ENCODE results near the gene PI4K2B. TPM values are rescaled to one million over a fixed set of nuclear protein-coding genes. Genes with fewer than 3 reads are reported as not detected.
"Not testable (repeated sequence)": the region's sequence is repeated elsewhere in the genome, so short reads cannot be mapped to it uniquely, and the experiment has no call there.

The PI4K2B gene
- 12.5 TPM for total RNA-seq

DNA sequence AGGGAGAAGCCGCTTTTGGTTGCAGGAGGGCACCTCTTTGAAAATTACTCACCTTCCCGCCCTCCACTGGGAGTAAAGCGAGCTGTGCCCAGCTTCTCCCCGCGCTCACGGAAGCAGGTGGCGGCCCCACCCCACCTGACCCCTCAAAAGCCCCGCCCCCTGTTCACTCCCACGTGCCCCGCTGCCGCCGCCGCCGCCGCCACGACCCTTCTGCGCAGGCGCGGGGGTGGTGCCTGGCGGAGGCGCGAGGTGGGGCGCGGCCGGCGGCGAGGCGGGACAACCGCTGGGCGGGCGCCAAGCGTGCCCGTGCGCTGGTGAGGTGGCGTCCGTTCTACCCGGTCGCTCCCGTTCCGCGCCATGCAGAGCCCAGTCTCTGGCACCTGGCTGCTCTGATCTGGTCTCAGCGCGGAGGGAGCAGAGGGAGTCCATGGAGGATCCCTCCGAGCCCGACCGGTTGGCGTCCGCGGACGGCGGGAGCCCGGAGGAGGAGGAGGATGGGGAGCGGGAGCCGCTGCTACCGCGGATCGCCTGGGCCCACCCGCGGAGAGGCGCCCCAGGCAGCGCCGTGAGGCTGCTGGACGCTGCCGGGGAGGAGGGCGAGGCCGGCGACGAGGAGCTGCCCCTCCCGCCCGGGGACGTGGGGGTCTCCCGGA, at the start of gene PI4K2B:
TSS of gene PI4K2B (plus strand) at position 297 of the 653 bp plus-strand sequence. CDS start at position 428, 131 bp downstream.
- peak; percentile 90 for DNase-seq (ENCODE audit: low spot score)

DNA sequence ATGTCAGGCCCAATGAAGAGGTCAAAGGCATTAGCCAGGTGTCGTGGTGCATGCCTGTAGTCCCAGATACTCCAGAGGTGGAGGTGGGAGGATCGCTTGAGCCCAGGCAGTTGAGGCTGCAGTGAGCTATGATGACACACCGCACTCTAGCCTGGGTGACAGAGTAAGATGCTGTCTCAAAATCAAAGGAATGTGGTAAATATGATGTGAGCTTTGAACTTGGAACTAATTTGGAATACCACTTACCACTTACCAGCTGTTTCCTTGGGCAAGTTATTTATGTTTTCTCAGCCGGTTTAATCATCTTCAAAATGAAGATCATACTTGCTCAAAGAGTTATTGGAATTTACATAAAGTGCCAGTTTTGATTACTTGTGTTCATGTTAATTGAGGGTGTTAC, 49.8 kb upstream of the PI4K2B start:
- DNase-seq (ENCODE audit: low spot score), result no peak

DNA sequence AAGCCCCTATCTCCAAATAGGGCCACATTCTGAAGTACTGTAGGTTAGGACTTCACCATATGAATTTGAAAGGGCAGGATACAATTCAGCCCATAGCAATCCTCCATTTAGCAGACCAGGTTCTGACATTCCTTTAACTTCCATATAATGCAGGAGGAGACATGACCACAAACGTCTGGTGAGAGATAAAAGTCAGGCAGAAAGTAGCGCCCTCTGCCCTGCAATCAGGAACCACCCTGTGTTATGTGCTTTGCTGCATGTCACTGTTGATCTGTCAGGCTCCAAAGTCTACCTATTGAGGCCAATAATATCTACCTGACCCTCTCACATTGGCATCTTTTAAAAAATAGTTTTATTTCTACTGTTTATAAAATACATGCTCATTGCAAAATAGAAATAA, 43.4 kb upstream of the PI4K2B start:
- no peak for DNase-seq (ENCODE audit: low spot score)

DNA sequence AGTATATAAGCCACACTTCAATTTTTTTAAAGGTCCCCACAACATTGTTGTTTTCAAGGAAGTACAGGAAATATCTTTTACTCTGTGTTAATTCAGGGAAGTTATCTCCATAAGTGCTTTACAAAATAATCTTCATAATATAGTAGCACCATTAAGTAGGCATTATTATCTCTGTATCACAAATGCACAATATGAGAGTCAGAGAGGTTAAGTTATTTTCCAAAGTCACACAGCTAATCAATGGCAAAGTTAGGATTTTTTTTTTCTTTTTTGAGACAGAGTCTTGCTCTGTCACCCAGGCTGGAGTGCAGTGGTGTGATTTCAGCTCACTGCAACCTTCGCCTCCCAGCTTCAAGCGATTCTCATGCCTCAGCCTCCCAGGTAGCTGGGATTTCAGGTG, 35.1 kb upstream of the PI4K2B start:
- DNase-seq (ENCODE audit: low spot score), result no peak

DNA sequence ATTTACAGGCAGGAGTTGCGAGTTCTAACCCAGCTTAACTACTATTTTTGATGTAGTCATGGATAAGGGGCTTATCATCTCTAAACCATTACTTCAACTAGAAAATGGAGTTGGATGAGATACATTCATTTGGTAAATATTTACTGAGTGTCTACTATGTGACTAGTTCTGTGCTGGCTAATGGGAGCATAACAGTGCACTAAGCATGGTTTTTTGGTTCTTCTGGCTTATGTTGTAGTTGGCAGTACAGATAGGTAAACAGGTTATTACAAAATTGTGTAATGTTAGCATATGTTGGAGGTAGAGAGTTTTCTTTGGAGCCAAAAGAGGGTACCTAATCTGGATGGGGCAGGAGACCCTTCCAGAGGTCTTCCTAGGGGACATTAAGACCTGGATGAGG, 25.8 kb upstream of the PI4K2B start:
- no peak for DNase-seq (ENCODE audit: low spot score)

DNA sequence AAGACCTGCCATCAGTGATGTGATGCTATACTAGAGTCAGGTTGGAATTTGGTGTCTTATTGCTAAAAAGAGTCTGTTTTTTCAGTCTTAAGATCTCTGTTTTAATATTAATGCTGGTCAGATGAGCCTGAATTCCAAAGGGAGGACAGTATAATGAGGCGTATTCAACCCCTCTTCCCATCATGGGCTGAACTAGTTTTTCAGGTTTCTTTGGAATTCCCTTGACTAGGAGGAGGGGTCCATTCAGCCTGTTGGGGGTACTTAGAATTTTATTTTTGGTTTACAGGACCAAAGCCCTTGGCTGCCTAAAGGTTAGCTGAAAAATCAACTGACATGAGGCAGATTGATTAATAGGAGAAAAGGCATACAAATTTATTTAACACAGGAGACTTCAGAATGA, 24.1 kb upstream of the PI4K2B start:
- DNase-seq (ENCODE audit: low spot score), result no peak

DNA sequence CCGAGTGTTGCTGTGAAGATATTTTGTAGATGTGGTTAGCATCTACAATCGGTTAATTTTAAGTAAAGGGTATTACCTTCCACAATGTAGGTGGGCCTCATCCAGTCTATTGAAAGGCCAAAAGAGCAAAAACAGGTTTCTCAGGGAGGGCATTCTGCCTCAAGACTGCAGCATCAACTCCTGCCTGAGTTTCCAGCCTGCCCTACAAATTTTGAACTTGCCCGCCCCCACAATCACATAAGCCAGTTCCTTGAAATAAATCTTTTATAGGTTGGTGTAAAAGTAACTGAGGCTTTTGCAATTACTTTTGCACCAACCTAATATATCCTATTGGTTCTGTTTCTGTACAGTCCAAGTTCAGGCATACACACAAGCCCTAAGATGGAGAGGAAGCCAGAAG, 22.1 kb upstream of the PI4K2B start:
- DNase-seq (ENCODE audit: low spot score), result no peak

DNA sequence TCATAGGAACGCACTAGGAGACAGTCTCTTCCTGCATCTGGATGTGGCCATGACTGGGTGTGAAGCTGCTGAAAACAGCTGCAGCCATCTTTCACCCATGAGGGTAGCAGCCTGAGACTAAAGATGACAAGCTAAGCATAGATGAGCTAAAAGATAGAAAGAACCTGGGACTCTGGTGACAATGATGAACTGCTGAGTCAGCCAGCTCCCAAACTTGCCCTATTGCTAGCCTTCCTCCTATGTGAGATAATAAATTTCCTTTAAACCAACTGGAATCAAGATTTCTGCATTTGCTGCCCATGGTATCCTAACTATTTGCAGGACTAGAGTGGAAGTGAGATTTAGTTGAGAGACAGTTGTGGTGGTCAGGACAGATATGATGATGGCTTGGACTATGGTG, 21.0 kb upstream of the PI4K2B start:
- DNase-seq (ENCODE audit: low spot score), result no peak

DNA sequence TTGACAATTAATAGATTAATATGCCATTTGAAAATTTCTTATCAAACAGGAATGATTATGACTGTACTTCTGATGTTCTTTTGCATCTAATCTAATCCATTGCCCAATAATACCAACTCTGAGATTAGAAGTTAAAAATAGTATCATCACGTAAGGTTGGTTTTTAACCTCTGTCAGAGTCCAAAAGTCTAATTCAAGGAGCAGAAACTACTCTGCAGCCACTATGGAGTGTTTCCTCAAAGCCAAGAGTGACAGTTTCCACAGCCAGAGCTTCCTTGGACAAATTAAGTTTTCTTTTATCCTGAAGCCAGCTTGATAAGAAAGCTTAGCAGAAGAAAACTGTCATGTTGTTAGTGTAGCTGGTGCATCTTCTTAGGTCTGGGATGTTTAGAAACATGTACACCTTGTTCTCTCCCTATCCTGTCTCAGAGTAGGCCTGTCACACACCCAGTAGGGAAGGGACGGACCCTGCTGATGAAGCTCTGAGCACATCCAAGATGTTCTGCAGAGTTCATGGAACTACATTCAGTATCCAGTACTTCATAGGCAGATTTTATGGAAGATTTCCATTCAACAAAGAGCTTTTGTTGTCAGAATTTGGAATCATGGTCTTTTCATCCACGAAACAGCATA, 20.4 kb upstream of the PI4K2B start:
- no peak for DNase-seq (ENCODE audit: low spot score)

DNA sequence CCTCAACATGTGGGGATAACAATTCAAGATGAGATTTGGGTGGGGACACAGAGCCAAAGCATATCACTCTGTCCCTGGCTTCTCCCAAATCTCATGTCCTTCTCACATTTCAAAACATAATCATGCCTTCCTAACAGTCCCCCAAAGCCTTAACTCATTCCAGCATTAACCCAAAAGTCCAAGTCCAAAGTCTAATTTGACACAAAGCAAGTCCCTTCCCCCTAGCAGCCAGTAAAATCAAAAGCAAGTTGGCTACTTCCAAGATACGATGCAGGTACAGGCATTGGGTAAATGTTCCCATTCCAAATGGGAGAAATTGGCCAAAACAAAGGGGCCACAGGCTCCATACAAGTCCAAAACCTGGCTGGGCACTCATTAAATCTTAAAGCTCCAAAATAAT, 19.1 kb upstream of the PI4K2B start:
- not testable (repeated sequence) for DNase-seq (ENCODE audit: low spot score)

DNA sequence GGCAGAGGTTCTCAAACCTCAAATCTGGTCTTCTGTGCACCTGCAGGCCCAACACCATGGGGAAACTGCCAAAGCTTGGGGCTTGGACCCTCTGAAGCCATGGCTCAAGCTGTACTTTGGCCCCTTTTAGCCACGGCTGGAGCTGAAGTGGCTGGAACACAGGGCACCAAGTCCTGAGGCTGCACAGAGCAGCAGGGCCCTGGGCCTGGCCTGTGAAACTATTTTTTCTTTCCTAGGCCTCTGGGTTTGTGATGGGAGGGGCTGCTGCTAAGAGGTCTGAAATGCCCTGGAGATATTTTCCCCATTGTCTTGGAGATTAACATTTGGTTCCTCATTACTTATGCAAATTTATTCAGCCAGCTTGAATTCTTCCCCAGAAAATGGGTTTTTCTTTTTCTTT, 18.3 kb upstream of the PI4K2B start:
- DNase-seq (ENCODE audit: low spot score), result no peak

DNA sequence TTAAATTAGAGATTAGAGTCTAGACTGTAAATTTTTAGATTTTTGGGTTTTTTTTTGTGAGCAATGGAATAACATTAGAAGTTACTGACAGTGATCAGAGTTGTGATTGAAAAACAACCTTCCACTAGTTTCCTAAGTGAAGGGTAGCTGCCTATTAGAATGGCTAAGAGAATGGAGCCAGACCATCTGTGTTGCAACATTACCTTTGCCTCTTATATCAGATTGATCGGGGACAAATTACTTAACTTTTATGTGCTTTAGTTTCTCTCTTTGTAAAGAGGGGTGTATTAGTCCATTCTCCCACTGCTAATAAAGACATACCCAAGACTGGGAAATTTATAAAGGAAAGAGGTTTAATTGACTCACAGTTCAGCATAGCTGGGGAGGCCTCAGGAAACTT, 12.5 kb upstream of the PI4K2B start:
- DNase-seq (ENCODE audit: low spot score), result no peak

DNA sequence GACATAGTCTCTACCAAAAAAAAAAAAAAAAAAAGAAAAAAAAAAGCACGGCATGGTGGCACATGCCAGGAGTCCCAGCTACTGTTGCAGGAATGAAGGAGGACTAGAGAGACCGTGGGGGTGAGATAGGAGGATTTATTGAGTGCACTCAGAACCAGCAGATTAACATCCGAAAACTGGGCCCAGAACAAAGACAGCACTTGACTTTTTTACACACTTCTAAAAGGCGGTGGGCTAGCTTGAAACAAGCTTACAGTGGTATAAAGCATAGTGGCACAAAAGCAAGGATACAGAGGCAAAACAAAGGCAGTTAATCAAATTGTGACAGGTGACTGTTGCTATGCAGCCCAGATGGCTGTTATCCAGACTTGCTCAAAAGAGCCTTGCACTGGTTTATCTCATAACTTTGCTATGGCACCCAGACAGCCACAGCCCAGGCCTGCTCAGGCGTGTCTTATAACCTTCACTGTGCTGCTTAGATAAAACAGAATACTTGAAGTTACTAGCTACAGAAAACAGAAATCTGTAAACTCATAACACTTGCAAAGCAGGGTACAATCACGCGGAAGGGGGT, 9.9 kb upstream of the PI4K2B start:
- no peak for DNase-seq (ENCODE audit: low spot score)

DNA sequence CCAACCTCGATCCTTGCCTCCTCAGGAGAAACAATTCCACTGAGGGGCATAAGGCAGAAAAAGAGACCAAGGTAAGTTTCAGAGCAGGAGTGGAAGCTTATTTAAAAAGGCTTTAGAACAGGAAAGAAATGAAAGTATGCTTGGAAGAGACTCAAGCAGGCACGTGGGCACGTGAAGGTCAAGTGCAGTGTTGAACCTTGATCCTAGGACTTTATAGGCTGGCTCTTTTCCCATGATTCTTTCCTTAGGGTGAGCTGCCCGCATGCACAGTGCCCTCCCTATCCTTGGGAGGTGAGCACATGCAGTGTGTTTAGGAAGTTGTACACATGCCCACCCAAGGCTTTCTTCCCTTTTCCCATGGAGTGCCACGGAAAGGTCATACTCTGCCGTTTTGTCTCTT, 4.0 kb upstream of the PI4K2B start:
- no peak for DNase-seq (ENCODE audit: low spot score)

DNA sequence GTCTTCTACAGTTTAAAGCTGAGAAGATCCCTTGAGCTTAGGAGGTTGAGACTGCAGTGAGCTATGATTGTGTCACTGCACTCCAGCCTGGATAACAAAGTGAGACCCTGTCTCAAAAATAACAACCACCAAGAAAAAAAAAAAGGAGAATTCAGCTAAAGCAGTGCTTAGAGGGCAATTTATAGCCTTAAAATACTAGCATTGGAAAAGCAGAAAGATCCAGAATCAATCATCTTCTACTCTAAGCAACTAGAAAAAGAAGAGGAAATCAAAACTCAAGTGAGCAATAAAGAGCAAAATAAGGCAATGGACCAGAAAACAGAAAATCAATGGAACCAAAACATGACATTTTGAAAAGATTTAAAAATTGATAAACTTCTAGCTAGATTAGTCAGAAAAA, 639 bp upstream of the PI4K2B start:
- no peak for DNase-seq (ENCODE audit: low spot score)

DNA sequence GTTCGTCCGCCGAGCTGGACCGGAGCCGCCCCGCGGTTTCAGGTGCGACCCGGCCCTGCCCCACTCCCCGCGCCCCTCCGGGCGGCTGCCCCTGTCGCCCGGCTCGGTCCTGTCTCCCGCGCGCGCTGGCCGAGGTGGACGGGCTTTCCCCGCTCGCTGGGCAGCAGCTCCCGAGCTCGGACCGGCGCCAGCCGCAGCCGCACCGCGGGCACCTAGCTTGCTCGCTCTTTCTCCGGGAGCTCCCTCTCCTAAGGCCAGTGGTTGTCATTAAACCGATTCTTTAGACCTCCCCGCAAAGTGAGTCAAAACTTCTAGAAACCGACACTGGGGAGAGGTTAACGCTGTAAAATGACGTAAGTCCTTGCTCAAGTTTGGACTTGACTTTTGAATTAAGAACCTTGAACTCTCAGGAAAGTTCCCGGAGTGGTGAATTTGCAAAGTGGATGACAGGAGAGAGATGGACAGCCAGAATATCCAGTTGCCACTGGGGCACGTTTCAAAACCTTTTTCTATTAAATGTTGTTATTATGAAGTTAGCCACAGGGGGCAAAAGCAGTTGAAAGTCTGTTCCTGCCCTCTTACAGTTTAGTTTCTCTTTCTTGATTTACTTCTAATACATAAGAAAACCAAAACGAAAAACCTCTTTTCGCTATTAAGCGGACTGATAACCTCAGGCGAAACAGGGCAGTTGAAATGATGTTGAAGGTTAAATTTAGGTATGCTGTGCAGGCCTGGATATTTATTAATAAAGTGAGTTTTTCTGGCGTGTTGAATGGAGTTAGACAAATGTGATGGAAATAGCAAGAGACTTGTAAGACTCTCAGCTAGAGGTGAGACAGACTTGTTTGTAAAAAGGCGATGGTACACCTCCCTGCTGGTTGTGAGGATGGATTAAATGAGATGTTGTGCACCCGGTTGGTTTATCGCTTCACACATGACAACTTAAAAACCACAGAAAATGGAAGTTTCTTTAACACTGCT, 847 bp downstream of the PI4K2B start:
- peak; percentile 45 for DNase-seq (ENCODE audit: low spot score)

DNA sequence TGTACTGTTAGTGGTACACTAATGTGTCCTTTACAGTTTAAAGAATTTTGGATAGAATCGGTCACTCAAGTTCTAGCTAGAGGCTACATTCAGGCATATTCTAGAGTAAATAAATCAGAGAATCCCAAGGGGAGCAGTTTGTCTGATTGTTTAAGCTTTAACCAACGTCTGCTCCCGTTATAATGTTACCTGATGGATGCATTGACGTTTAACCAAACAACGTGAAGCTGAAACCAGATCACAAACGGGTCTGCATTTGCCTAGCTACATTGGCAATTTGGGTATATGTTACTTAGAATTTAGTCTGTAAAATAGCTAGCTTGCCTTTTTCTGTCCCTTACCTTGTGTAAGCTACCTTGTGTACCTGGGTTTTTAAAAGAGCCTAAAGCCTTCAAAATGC, 1.6 kb downstream of the PI4K2B start:
- no peak for DNase-seq (ENCODE audit: low spot score)

DNA sequence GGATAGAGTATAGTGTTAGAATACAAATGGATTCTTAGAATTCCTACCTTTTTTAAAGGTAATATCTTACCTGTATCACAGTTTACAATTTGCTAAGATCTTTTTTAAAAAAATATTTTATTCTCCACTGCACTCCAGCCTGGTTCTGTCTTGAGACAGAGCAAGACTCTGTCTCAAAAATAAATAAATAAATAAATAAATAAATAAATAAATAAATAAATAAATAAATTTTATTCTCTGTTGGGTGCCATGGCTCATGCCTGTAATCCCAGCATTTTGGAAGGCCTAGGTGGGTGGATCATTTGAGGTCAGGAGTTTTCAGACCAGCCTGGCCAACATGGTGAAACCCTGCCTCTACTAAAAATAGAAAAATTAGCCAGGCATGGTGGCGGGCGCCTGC, 2.2 kb downstream of the PI4K2B start:
- DNase-seq (ENCODE audit: low spot score), result not testable (repeated sequence)

DNA sequence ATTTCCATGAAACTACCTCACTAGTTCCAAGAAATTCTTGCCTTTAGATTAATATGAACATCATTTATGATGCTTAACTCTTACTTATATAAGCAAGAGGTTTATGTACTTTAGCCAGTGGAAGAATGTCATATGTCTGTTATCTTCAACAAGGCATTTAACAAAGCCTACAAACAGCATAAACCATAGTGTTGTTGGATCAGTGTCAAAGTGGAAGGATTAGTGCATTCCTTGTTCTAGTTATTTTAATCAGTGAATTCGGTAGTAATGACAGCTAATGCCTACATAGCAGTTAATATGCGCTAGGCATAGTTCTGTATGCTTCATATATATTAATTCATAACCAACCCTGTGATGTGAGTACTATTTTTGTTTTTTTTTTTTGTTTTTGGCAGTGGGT, 3.1 kb downstream of the PI4K2B start:
- no peak for DNase-seq (ENCODE audit: low spot score)

DNA sequence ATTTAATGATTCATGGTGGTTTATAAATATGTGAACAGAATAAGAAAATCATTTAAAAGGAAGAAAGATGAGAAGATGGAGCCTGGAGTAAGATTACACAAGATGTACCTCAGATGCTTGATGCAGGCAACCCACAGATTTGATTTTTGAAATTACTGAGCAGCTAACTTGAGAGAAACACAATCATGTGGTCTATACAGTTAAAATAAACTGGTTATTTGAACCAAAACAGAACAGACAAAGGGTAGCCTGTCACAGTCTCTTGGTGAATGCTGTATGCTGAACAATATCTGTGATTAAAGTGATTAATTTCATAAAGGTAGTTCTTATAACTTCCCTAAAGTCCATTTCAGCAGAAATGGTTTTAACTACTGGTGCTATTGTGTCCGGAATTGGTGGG, 4.2 kb downstream of the PI4K2B start:
- no peak for DNase-seq (ENCODE audit: low spot score)

DNA sequence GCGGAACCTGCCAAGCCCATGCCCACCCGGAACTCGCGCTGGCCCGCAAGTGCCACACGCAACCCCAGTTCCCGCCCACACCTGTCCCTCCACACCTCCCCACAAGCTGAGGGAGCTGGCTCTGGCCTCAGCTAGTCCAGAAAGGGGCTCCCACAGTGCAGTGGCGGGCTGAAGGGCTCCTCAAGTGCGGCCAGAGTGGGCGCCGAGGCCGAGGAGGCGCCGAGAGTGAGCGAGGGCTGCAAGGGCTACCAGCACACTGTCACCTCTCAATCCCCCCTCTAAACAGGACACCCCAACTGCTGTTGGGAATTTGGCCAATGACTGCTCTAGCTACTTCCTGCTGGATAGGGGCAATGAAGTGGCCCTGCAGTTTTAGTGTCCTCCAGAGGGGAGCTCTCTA, 5.7 kb downstream of the PI4K2B start:
- DNase-seq (ENCODE audit: low spot score), result not testable (repeated sequence)

DNA sequence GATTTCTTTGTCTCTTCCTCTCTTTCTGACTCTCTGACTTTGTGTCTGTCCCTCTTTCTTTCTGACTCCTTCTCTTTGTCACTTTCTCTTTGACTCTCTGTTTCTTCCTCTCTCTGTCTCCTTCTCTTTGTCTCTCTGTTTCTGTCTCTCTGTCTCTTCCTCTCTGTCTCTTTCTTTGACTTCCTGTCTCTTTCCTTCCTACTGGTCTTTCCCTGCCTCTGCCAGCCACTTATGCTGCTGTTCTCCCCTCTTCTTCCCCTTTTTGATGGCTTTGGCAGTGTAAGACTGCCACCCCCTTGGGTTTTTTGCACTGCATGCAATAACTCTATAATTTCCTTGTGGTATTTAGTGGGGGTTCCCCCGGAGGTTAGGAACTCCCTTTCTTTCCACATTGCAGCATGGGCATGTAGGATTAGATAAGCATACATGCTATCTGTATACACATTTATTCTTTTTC, 6.9 kb downstream of the PI4K2B start:
- not testable (repeated sequence) for DNase-seq (ENCODE audit: low spot score)

Measured in ureter (tissue), 1 donor.